ENCODE results near the gene RGS16.
"Not testable (repeated sequence)": the region's sequence is repeated elsewhere in the genome, so short reads cannot be mapped to it uniquely, and the experiment has no call there.

The RGS16 gene

GRCh38 chr1:182604175-182605164 lies at the start of gene RGS16:
Gene RGS16 (minus strand): TSS chr1:182604389. CDS start chr1:182604259, 130 bp downstream.
- peak; percentile 98 for DNase-seq

GRCh38 chr1:182653986-182654385 lies 49.8 kb upstream of the RGS16 start:
- no peak for DNase-seq

GRCh38 chr1:182652933-182653332 lies 48.7 kb upstream of the RGS16 start:
- no peak for DNase-seq

GRCh38 chr1:182651339-182651724 lies 47.1 kb upstream of the RGS16 start:
- DNase-seq = no peak

- no peak for DNase-seq
Measured at GRCh38 chr1:182650678-182651338, 46.6 kb upstream of the RGS16 start.

- no peak for DNase-seq
Measured at GRCh38 chr1:182649041-182649440, 44.9 kb upstream of the RGS16 start.

GRCh38 chr1:182646739-182647138 lies 42.5 kb upstream of the RGS16 start:
- DNase-seq = no peak

- no peak for DNase-seq
Measured at GRCh38 chr1:182644886-182645285, 40.7 kb upstream of the RGS16 start.

GRCh38 chr1:182643699-182644098 lies 39.5 kb upstream of the RGS16 start:
- DNase-seq = no peak

- no peak for DNase-seq
Measured at GRCh38 chr1:182642461-182642860, 38.3 kb upstream of the RGS16 start.

- no peak for DNase-seq
Measured at GRCh38 chr1:182641561-182641960, 37.4 kb upstream of the RGS16 start.

- DNase-seq = no peak
Measured at GRCh38 chr1:182639330-182639729, 35.1 kb upstream of the RGS16 start.

- no peak for DNase-seq
Measured at GRCh38 chr1:182637769-182638168, 33.6 kb upstream of the RGS16 start.

GRCh38 chr1:182635871-182636270 lies 31.7 kb upstream of the RGS16 start:
- DNase-seq = no peak

GRCh38 chr1:182634306-182635072 lies 30.3 kb upstream of the RGS16 start:
- DNase-seq = no peak

GRCh38 chr1:182633657-182634281 lies 29.6 kb upstream of the RGS16 start:
- DNase-seq = no peak

- DNase-seq = no peak
Measured at GRCh38 chr1:182633031-182633430, 28.8 kb upstream of the RGS16 start.

- DNase-seq = not testable (repeated sequence)
Measured at GRCh38 chr1:182632441-182632857, 28.3 kb upstream of the RGS16 start.

GRCh38 chr1:182631954-182632353 lies 27.8 kb upstream of the RGS16 start:
- no peak for DNase-seq

GRCh38 chr1:182631053-182631677 lies 27.0 kb upstream of the RGS16 start:
- no peak for DNase-seq

- no peak for DNase-seq
Measured at GRCh38 chr1:182630586-182630985, 26.4 kb upstream of the RGS16 start.

GRCh38 chr1:182629499-182630096 lies 25.4 kb upstream of the RGS16 start:
- peak; percentile 79 for DNase-seq

Measured in stimulated activated CD4-positive, alpha-beta T cell treated with anti-CD3 and anti-CD28 coated beads, Interleukin-15, amount 100 ng/mL, for 24 hours (primary cell).